CD4-positive, alpha-beta T cell treated with Interleukin-17A for 4 hours (primary cell): ENCODE measurements around the gene TENM3.

Experiments
- DNase-seq: peaks from one replicate; pipeline ENCODE4 v3.0.0-alpha.2; 2020; ENCODE audit warnings: mixed read lengths

TENM3 gene

DNA sequence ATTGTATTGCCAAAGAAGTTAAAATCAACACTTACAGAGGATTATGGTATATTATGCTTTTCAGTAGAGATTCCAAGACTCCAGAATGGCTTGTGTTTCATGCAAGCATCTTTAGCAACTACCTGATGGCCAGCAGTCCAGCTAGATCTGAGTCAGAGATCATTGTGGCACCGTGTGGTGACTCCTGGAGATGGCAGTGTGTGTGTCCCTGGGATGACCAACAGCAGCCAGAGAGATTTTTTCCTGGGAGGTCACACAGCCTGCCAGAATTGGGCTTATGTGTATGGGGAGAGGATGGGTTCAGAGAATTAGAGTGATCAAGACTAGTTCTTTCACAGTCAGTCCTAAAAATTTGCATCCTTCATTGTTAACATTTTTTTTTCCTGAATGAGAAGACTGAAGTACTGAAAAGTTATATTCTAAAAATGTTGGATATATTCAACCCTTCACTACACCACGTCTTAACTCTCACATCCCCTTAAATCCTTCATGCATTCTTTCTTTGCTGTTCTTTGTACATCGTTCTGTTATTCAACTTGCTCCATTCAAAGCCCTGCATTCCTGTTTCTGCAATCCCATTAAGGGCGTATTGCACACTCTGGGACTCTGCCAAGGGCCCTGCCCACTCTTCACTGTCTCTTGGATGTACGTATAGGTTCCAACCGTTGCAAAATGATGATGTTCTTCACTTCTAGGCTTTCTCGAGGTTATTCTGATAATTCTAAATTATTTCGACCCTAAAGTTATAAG lies 12.4 kb downstream of the TENM3 start:
- no peak for DNase-seq

DNA sequence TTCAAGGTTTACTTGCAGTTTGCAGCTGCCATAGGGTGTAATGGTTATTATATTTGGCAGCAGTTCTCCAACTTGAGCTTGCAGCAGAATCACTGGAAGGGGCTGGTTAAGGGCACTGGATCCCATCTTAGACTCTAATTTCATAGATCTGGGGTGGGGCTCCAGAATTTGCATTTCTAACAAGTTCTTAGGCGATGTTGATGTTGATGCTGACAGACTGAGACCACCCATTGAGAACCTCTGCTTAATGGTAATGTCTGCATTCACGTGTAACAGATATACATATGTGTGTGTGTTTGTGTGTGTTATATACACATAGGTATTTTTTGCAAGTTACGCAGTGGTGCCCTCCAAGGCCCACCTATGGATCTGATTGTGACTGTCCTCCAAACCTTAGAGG lies 13.8 kb downstream of the TENM3 start:
- DNase-seq, result no peak

DNA sequence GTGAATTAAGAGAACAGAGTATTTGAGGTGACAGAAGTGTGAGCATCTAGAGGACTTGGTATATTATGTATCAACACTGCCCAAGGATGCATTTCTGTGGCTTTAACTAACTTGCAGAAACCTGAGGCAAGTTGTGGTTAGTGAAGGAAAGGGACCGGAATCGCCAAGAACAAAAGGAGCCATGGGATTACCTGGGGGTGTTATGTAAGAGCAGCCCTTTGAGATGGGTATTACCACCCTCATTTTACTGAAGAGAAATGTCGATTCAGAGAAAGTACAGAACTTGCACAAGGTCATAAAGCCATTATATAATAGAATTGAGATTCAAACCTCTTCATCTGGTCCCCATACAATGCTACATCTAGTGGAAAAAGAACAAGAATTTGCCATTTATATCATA lies 14.3 kb downstream of the TENM3 start:
- DNase-seq, result no peak

DNA sequence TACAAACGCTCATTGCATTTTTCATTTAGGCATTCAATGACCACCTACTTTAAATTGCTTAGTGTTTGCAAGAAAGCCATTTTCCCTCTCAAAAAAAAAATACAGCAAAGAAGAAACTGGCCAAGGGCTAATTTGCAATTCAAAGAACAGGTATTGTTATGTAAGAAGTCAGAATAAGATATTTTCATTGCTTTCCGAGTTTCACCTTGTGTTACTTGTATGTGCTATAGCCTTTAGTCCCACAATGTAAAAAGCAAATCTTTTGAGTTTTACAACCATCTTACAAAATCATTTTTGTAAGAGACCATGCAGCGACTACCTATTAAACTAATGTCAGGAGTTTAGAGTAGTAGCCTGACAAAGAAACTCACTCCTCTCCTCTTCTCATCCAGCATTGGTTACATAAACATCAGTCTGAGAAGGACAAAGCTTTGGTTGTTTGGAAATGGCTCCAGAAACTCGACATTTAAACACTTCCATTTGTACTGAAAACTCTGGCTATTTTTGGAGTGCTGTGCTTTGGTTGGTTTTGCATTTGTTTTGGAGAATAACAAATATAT lies 15.3 kb downstream of the TENM3 start:
- no peak for DNase-seq

DNA sequence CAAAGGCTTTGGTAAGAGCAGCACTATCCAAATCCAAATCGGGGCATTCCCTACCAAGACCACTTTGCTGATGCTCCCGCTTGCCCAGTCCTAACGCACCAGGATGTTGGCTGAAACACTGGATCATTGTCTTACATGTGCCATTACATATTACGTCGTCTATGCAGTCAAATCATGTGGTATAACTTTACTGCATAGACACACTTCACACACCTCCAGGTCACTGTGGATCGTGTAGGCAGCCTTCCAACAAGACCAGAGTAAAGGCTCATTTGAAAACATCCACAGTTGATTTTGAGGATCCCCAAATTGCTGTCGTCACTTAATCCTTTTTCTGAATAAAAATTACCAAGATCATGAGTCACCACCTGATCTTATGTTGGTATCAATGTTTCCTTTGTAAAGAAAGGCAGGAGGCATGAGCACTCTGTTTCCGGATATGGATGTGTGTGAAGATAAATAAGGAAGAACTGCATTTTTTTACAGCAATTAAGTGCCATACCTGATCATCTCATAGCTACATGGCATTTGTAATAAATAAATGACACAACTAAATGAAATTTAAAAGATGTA lies 18.5 kb downstream of the TENM3 start:
- DNase-seq, result no peak

DNA sequence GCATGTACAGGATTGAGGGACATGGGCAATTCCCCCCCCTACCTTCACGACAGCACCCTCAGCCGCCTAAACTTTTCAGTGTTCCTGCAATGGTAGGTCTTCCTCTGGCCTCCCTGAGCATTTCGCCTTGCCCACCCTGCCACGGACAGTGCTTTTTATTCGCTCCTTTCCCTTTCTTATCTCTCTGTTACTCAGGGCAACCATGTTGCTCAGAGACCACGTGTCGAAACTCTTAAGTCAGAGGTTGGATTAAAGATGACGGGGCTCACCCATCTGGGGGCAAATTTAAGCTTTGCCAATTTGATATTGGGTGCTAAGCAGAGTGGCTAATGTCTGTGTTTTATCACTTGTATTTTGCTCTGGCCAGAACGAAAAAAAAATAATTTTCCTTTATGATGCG lies 20.4 kb downstream of the TENM3 start:
- DNase-seq, result no peak

DNA sequence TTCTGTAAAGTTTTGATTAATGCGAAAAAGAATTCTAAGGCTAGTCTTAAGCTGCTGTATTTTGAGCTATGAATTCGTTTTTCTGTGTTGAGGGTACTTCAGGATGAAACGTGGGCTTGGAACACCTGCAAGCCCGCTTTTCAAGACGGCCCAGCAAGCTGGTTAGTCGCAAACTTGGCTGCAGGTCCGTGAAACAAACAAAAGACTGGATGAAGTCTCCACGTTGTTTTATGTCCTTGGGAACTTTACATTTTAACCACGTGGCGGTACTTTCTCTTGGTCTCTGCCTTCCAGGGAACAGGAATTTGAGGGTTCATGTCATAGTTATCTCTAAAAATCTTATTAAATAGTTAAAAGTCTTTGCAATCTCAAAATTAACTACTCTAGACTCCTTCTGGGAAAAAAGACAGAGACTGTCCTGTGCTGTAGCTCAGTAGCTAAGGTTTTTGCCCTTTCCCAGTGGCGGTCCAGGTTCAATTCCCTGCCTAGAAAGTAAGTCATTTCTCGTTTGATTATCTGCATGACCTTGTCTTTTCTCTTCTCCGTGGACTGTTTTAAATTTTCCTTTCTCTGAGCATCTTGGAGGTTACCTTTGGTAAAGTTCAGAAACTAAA lies 21.0 kb downstream of the TENM3 start:
- DNase-seq, result no peak

- no peak for DNase-seq
These were observed 22.7 kb downstream of the TENM3 start for GRCh38 chr4:182265881-182266280.

DNA sequence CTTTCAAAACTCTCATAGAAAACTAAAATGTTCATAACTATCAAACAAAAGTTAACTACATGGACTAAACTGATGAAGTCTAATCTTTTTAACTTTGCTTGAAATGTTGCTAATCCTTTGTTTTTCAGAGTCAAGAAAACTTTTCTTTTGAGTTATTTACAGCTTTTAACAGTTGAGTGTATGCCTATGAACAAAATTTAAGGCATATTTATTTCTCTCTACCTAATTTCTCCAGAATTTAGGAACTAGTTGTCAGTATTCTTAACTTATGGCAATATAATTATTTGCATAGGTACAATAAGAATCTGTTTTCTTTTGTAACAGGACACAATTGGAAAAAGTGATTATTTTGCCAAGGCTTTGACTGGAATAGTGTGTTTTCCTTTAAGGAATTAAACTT lies 23.8 kb downstream of the TENM3 start:
- no peak for DNase-seq

GRCh38 chr4:182268966-182269365 lies 25.8 kb downstream of the TENM3 start:
- DNase-seq, result no peak

DNA sequence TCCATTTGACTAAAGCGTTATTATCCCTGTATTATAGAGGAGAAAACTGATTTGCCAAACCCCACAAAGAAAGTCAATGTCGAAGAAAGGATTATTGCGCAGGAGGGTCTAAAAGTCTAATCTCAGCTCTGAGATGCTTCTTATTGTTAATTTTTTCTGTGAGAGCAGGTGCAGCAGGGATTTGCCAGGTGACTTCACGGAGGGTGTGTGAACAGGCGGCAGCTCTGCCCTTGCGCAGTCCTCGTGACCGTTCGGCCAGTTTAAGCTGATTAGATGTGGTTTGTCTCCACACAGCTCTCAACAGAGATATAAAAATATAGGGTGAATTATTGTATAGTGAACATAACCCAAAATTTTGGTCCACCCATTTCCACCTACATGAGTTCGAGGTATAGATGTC lies 28.5 kb downstream of the TENM3 start:
- no peak for DNase-seq

GRCh38 chr4:182272151-182272550 lies 28.9 kb downstream of the TENM3 start:
- no peak for DNase-seq

GRCh38 chr4:182273191-182273935 lies 30.2 kb downstream of the TENM3 start:
- no peak for DNase-seq

DNA sequence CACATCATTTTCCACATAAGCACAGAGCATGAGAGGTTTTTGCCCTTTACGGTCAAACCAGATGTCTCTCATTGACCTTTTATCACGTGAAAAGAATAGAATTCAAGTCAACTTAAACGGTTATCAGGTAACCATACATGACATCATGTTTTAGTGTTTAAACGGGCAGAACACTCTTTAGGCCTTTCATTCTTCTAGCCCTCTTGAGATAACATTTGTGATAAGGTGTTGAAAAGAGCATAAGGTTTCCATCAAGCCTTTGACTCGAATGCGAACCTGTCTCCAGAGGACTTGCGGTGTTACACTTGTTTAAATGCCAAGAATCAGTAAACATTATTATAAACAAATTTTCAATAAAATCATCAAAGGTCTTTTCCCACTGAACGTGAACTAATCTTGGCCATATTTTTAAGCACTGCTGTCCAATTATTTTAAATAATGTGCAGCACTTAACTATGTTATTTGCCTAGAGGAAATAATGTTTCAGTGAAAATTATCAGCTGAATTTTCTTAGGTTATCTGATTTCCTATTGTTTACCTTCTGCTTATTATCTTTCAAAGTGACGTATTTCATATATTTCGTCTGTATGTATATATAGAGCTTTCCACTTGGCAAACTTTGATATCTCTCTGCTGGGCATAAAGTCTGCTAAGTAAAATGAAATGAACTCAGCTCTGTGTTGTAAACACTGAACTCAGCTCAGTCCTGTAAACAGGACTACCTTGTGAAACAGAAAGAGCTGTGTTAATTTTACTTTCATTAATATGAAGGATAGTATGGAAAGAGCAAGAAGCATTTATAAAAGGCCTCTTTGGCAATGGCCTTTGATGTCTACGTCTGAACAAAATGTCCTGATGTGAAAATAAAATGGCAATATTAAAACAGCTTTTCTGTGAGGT lies 33.3 kb downstream of the TENM3 start:
- DNase-seq, result no peak

DNA sequence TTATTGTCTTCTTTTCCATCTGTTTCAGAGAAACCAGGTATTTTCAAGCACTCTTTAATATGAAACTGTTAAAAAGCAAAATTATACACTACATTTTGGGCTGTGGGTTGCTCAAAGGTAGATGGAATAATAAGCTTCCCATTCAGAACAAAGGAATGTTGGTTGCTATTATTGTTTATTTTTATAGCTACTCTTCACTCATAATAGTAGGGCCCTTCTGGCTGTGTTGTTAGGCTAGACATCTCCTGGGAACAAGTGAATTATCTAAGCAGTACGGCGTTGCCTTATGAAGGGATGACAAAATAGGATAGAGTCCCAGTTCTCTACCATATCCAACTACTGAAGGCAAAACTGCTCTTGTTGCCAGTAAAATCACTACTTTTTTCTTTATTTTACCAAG lies 34.2 kb downstream of the TENM3 start:
- no peak for DNase-seq

GRCh38 chr4:182278729-182279128 lies 35.5 kb downstream of the TENM3 start:
- DNase-seq, result no peak

GRCh38 chr4:182280436-182281111 lies 37.4 kb downstream of the TENM3 start:
- no peak for DNase-seq

GRCh38 chr4:182286035-182286434 lies 42.8 kb downstream of the TENM3 start:
- no peak for DNase-seq

DNA sequence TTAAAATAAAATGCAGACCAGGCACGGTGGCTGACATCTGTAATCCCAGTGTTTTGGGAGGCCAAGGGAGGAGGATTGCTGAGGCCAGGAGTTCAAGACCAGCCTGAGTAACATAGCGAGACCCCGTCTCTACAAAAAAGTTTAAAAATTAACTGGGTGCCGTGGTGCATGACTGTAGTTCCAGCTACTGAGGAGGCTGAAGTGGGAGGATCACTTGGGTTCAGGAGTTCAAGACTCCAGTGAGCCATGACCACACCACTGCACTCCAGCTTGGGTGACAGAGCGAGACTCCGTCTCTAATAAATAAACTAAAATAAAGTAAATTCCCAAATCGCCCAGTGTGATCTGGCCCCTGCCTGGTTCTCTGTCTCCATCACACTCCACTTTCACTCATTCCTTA lies 43.7 kb downstream of the TENM3 start:
- DNase-seq, result no peak

GRCh38 chr4:182288534-182288933 lies 45.3 kb downstream of the TENM3 start:
- no peak for DNase-seq

DNA sequence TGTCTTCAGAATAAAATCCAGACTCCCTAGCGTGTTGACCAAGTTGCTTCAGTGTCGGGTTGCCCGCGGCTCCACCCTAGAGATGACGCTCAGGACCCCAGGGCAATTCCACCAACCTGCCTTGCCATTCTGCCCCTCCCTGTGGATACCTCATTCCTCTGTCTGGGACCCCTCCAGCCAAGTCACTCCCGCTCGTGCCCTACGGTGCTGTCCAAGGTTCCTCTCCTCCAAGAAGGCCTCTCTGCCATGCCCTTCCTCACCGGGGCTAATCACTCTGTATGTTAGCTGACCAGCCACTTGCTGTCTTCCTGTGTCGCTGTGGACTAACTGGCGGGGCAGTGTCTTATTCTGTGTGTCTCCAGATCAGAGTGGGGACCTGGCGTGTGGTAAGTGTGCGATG lies 46.6 kb downstream of the TENM3 start:
- DNase-seq, result no peak

DNA sequence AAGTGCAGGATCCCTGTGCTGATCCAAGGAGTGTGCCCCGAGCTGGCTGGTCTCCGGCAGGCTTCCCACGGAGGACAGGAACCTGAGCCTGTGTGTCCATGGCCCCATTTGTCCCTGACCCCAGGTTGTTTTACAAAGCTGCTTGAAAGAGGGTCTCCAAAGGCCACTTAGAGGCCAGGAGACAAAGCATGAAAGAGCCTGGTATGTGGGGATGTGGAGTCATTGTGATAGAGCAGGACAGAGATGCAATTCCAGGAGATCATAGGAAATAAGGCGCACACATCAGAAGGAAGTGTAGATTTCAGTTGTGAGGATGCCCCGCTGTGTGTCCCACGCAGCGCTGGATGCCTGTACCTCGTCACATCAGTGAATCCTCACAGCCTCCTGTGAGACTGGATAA lies 48.0 kb downstream of the TENM3 start:
- DNase-seq, result no peak
